Adrenal gland (tissue), 12 donors: ENCODE data around the gene WWTR1. TPM values are rescaled to one million over a fixed set of nuclear protein-coding genes. Genes with fewer than 3 reads are reported as not detected.
A peak's percentile ranks its signal among the peaks of the same experiment; 100 is the strongest.

Experiments
- DNase-seq, 7 donors: peaks; one replicate each; pipeline ENCODE4 v3.0.0-alpha.2; 2019 to 2020
- H3K27ac ChIP-seq, 5 donors: fragments of 200-600 bp; sonication (generic) in 4 of 5; 1 replicate in 3 of 5; 2 replicates in 2 of 5; pipeline versions ENCODE4 v1.5.1 to v1.8.0; 2016 to 2020; ENCODE audit warnings: mild to moderate bottlenecking in 1 of 5
- H3K27me3 ChIP-seq: fragments of 200-600 bp; 2 replicates; pipeline ENCODE4 v1.8.0; 2021
- H3K36me3 ChIP-seq, 2 donors: fragments of 200-600 bp; replicated peaks in 1 of 2; 1 replicate in 1 of 2; 2 replicates in 1 of 2; pipeline versions ENCODE4 v1.5.1 to v1.8.0; 2018 to 2022
- H3K4me1 ChIP-seq, 2 donors: fragments of 200-600 bp; replicated peaks in 1 of 2; 1 replicate in 1 of 2; 2 replicates in 1 of 2; pipeline versions ENCODE4 v1.5.1 to v1.8.0; 2018 to 2021
- H3K4me3 ChIP-seq, 4 donors: fragments of 200-600 bp; sonication (generic) in 3 of 4; one replicate each; pipeline ENCODE4 v1.5.1; 2016 to 2018
- H3K9me3 ChIP-seq, 3 donors: fragments of 200-600 bp; sonication (generic) in 1 of 3; replicated peaks in 1 of 3; 1 replicate in 2 of 3; 2 replicates in 1 of 3; pipeline versions ENCODE4 v1.5.1 to v1.8.0; 2016 to 2021
- POLR2A ChIP-seq, 2 donors: fragments of 450-650 bp; IDR thresholded peaks; one replicate each; pipeline ENCODE4 v1.6.1; 2017; ENCODE audit warnings: antibody characterized with exemption in 2 of 2, mild to moderate bottlenecking in 2 of 2, moderate library complexity in 1 of 2
- WGBS, 4 donors: extraction: QIAGEN DNeasy Blood & Tissue Kit in 2 of 4; methylation state at CpG; one replicate each; pipeline versions ENCODE4 v1.1.5 to v1.1.7; 2013 to 2017; 5-methylcytosine and 5-hydroxymethylcytosine counted together
- intact Hi-C, 2 donors: fragments of 100-400 bp; cut with DNase I; formaldehyde crosslinking; loops; one replicate each; pipeline versions ENCODE4 v1.14.1 to v1.15.0; 2022 to 2023
- polyA plus RNA-seq, 3 donors: library from polyadenylated mRNA; stranded (reverse); fragments of 200-250 nt in 2 of 3; fragments of 350-450 nt in 1 of 3; fragmentation: Illumina TruSeq in 1 of 3; extraction: RNeasy Lipid Tissue Mini Kit (QIAGEN cat#74804) in 1 of 3; gene quantifications; one replicate each; pipeline ENCODE4 v1.2.3, GENCODE V29; 2013 to 2014
- total RNA-seq, 9 donors: library from RNA; depleted of rRNA in 4 of 9; stranded (reverse); fragments of >200 nt in 4 of 9; fragments of 120-200 nt in 1 of 9; fragmentation: NEBNext Ultra II Directional in 1 of 9; extraction: Animal tissue kit (Norgen Biotek cat#: 25700) in 1 of 9; gene quantifications; one replicate each; pipeline versions ENCODE4 v1.1.0 to v1.2.4, GENCODE V29; 2013 to 2023
- TF ChIP-seq, protein P1 (sequence below), 6 experiments: fragments of 450-650 bp in 4 of 6; fragments of 200-600 bp in 2 of 6; sonication (generic) in 1 of 6; IDR thresholded peaks; 1 replicate in 5 of 6; 2 replicates in 1 of 6; pipeline versions ENCODE4 v1.5.1 to v1.8.0; 2016 to 2021; ENCODE audit warnings: antibody characterized with exemption in 6 of 6, mild to moderate bottlenecking in 2 of 6, moderate library complexity in 1 of 6
- donor health status: healthy with polysubstance abuse.
- donor health status: Bipolar disorder and iron deficiency.
- donor health status: DM: yes; HTN: yes; CAD: no.
- donor health status: DM: no; HTN: no; CAD: no.
- donor health status: DM: no; HTN: no; CAD: no.
- donor health status: DM: yes; HTN: yes; CAD: no.

The WWTR1 gene
- total and polyA plus RNA-seq, 12 donors: 11.9 to 56.2 (median 35.6) TPM

DNA sequence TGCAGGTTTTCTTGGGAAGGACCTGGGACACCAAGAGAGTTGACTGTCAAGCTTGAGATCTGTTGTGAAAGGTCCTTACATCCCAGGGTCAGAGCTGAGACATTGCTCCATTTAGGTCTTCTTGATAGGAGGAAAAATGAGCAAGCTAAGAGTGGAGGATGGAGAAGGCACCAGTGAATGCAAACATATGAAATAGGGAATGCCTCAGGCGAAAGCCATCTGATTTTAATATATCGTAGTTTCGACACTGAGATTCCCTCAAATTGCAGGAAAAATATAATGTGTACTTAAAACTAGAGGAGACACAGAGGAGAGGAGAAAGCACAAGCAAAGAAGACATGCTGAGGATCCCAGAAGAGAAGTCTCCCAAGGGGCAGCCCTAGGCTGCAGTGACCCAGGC is 97.8 kb downstream of the WWTR1 start:
- DNase-seq: no peak
- H3K9me3 ChIP-seq: no peaks in the 10 kb centered on the region
- peaks cover 6 to 24% of the 10 kb centered on the region in 2 donors for H3K4me1 ChIP-seq
- intact Hi-C loops: no loop called here
- H3K27me3 ChIP-seq: no peaks in the 10 kb centered on the region
- WGBS, 4 donors: 93 to 98% (median 97%) methylated on average over 3 of the region's 3 CpGs
- no peak overlapping the region for H3K4me3 ChIP-seq
- H3K27ac ChIP-seq: no peak overlapping the region
- TF ChIP-seq, protein P1, sequence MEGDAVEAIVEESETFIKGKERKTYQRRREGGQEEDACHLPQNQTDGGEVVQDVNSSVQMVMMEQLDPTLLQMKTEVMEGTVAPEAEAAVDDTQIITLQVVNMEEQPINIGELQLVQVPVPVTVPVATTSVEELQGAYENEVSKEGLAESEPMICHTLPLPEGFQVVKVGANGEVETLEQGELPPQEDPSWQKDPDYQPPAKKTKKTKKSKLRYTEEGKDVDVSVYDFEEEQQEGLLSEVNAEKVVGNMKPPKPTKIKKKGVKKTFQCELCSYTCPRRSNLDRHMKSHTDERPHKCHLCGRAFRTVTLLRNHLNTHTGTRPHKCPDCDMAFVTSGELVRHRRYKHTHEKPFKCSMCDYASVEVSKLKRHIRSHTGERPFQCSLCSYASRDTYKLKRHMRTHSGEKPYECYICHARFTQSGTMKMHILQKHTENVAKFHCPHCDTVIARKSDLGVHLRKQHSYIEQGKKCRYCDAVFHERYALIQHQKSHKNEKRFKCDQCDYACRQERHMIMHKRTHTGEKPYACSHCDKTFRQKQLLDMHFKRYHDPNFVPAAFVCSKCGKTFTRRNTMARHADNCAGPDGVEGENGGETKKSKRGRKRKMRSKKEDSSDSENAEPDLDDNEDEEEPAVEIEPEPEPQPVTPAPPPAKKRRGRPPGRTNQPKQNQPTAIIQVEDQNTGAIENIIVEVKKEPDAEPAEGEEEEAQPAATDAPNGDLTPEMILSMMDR (IDR thresholded peaks at IDR 0.05): no peak
- TF ChIP-seq POLR2A (IDR thresholded peaks at IDR 0.05): no peak
- H3K36me3 ChIP-seq: no peaks in the 10 kb centered on the region

DNA sequence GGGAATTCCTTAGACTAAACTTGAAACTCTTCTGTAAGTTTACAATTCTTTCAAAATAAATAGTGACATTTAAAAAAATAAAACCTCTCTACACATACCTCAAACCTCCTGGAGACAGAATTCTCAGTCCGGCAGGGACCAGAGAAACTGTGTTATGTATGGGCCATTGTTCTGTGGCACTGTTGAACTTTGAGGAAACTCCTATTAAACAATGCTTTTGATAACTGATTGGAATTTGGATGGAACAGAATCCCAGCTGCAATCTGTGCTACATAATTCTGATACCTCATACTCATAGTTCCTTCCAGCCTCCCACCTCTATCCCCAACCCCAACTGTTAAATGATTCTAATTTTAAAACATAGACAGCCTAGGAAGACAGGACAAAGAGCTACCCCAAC is 98.3 kb downstream of the WWTR1 start:
- H3K4me1 ChIP-seq: peaks cover 11 to 28% of the 10 kb centered on the region in 2 donors
- WGBS, 4 donors: 83 to 93% (median 91%) methylated on average over 1 of the region's 1 CpG
- intact Hi-C loops: no loop called here

DNA sequence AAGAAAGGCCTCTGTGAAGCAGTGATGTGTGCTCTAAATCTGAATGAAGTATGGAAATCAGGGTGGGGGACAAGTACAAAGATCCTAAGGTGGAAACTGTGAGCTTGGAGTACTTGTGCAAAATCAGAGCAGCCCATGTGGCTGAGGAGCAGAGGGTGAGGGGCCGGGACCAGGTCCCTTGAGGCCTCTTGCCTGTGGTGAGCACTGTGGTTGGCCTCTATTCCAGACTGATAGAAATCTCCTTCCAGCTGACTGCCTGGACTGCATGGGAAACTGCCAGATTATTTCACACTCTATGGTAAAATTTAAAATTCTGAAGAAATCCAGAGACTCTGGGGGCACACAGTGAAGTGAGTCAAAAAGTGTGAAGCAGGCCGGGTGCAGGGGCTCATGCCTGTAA is 101.9 kb downstream of the WWTR1 start:
- TF ChIP-seq, protein P1 (IDR thresholded peaks at IDR 0.05): no peak
- TF ChIP-seq POLR2A (IDR thresholded peaks at IDR 0.05): no peak
- peaks cover 23 to 41% of the 10 kb centered on the region in 2 donors for H3K4me1 ChIP-seq
- no peaks in the 10 kb centered on the region for H3K9me3 ChIP-seq
- no peaks in the 10 kb centered on the region for H3K36me3 ChIP-seq
- no peaks in the 10 kb centered on the region for H3K27me3 ChIP-seq
- no peak for DNase-seq
- 77 to 92% (median 85%) methylated on average over 2 of the region's 2 CpGs for WGBS, 4 donors
- H3K4me3 ChIP-seq: no peak overlapping the region
- intact Hi-C loops: no loop called here
- H3K27ac ChIP-seq: peak overlapping the region in 3 of 5 donors; percentile 1 to 48 (median 23)

More for the DNA sequence above, 98.3 kb downstream of the WWTR1 start:
- Histone ChIP-seq H3K27me3 (no peaks in the 10 kb centered on the region), H3K27ac (no peak overlapping the region), H3K36me3 (no peaks in the 10 kb centered on the region), H3K4me3 (no peak overlapping the region), H3K9me3 (no peaks in the 10 kb centered on the region)
- no peak for DNase-seq
- TF ChIP-seq POLR2A (IDR thresholded peaks at IDR 0.05): no peak
- TF ChIP-seq, protein P1 (IDR thresholded peaks at IDR 0.05): no peak

DNA sequence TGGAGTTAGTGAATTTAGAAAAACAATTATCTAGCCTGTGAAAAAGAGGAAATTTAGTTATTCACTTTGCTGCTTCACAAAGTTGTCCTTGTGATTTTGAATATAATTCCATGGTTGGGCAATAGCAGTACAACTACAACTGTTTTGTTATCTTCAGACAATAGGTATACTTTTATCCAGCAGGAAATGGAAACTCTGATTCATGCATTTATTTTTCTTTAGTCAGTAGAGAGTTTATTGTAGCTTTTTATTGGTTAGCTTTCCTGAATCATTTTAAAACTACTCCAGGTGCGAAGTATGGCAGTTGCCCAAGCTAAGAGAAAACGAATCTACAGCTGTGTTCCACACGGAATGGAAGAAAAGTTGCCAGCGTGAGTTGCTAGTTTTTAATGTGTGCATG is 103.0 kb downstream of the WWTR1 start:
- Histone ChIP-seq H3K27ac (peak overlapping the region; percentile 37 to 83 (median 54)), H3K9me3 (no peaks in the 10 kb centered on the region)

More for the DNA sequence above, 103.0 kb downstream of the WWTR1 start:
- no peak overlapping the region for H3K4me3 ChIP-seq
- no peaks in the 10 kb centered on the region for H3K27me3 ChIP-seq
- peak in 3 of 7 donors; percentile 44 to 61 (median 58) for DNase-seq
- intact Hi-C loops: no loop called here
- 43 to 49% (median 46%) methylated on average over 4 of the region's 4 CpGs for WGBS, 4 donors
- TF ChIP-seq POLR2A (IDR thresholded peaks at IDR 0.05): no peak
- TF ChIP-seq, protein P1 (IDR thresholded peaks at IDR 0.05): no peak
- H3K36me3 ChIP-seq: no peaks in the 10 kb centered on the region
- peaks cover 23 to 41% of the 10 kb centered on the region in 2 donors for H3K4me1 ChIP-seq
